CD4-positive, alpha-beta T cell treated with Interleukin-15 for 4 hours (primary cell): Measurements from ENCODE around the gene GID8.
A peak's percentile ranks its signal among the peaks of the same experiment; 100 is the strongest.
"Not testable (repeated sequence)": the region's sequence is repeated elsewhere in the genome, so short reads cannot be mapped to it uniquely, and the experiment has no call there.

ENCODE experiments used
- DNase-seq: peaks from one replicate; pipeline ENCODE4 v3.0.0-alpha.2; 2020; ENCODE audit warnings: low spot score

The GID8 gene

DNA sequence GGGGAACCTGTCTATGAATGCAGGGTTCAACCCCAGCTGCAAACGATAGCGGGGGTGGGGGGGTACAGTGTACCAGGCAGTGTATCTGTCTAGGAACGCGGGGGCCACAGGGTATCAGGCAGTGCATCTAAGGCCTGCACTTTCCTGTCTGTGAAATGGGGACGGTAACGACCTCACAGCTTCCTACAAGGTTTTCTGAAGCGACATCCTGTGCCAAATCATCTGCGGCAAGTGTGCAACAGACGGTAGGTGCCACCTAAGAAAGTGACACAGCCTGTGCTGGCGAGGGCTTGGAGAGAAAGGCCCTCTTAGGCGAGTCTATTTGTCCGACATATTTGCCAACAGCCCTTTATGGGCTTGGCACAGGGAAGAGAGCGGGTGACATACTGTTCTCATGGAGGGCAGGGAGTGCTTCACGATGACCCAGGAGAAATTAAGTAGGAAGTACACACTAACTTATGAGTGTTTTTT, 15.5 kb upstream of the GID8 start:
- peak; percentile 66 for DNase-seq

- DNase-seq, result not testable (repeated sequence)
Measured at GRCh38 chr20:62923059-62923668, 14.8 kb upstream of the GID8 start.

GRCh38 chr20:62923669-62924441, 14.1 kb upstream of the GID8 start:
- DNase-seq, result no peak

- DNase-seq, result peak; percentile 50
Measured at GRCh38 chr20:62924442-62925075, 13.4 kb upstream of the GID8 start.

- no peak for DNase-seq
Measured at GRCh38 chr20:62925076-62925419, 12.9 kb upstream of the GID8 start.

- DNase-seq, result peak; percentile 36
Measured at GRCh38 chr20:62925420-62926228, 12.3 kb upstream of the GID8 start.

- DNase-seq, result peak; percentile 91
Measured at GRCh38 chr20:62926229-62927127, 11.5 kb upstream of the GID8 start, which contains the start of gene DIDO1. Gene DIDO1 (minus strand): TSS chr20:62926505.

DNA sequence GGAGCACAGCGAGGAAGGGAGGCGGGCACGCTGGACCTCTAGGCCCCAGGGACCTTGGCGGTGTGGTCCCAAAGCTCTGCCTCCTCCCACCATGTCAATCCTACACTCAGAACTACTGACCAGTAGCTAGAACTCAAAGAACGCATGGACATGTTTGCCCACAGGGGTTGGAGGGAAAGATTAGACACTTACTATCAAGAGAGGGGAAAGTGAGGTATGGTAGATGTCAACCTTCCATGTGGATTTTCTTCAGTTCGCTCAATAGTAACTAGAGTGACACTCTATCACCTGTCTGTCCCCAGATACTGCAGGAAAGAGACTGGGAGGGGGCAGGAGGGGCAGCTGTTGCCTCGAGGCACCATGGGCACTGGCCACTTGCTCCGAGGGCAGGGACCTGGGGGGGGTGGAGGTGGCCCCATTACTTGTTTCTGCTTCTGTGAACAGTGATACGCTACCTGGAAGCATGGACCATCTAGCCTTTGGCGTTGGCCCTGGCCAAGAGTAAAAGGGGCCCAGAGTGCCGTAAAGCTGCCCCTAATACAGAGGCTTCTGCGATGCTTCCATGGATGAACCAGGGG, 10.7 kb upstream of the GID8 start:
- DNase-seq, result no peak

GRCh38 chr20:62928246-62928939, 9.6 kb upstream of the GID8 start:
- no peak for DNase-seq

- peak; percentile 37 for DNase-seq
Measured at GRCh38 chr20:62929051-62929538, 8.9 kb upstream of the GID8 start.

GRCh38 chr20:62931464-62931863, 6.5 kb upstream of the GID8 start:
- DNase-seq, result no peak

GRCh38 chr20:62933966-62934365, 4.0 kb upstream of the GID8 start:
- no peak for DNase-seq

DNA sequence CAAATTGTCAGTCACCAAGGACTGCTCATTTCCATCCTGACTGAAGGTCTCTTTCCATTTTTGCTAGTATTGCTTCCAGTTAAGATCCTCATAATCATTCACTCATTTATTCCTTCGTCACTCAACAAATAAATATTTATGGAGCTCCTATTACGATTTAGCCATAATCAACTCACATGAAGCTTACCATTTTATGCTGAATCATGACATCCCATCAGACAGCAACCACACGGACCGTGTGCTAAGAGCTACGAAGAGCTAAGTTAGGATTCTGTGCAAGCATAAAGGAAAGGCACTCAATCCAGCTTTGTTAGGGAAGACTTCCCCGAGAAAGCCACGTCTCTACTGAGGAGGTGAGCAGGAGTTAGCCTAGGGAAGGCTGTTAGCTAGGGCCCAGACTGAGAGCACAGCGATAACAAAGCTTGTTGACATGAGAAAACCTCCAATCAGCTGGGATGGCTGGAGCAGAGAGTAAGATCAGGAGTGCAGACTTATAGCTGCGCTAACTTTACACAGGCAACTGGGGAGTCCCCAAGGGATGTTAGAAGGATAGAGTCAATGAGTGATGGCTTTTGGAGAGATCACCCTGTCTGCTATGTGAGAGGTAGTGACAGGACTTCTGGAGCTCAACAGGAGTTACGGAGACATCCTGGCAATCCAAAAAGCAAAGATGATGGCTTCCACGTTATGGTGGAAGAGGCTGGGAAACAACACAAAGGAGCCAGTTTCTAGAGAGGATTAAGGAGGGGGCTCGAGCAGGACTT, 2.6 kb upstream of the GID8 start:
- no peak for DNase-seq

DNA sequence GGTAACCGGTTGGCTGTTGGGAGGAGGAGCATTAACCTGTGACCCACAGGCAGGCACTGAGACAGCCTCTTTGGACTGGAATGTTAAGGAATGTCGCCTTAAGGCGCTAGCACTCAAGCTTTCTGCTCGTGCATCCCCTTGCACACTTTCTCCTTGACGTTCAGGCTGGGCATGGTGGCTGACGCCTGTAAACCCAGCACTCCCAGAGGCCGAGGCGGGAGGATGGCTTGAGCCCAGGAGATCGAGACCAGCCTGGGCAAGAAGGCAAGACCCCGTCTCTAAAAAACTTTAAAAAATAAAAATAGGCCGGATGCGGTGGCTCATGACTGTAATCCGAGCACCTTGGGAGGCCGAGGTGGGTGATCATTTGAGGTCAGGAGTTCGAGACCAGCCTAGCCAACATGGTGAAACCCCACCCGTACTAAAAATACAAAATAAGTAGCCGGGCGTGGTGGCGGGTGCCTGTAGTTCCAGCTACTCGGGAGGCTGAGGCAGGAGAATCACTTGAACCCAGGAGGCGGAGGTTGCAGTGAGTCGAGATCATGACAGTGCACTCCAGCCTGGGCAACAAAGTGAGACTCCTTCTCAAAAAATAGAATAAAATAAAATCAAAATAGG, 1.9 kb upstream of the GID8 start:
- no peak for DNase-seq

- DNase-seq, result peak; percentile 97
Measured at GRCh38 chr20:62937268-62938104, 461 bp upstream of the GID8 start.

DNA sequence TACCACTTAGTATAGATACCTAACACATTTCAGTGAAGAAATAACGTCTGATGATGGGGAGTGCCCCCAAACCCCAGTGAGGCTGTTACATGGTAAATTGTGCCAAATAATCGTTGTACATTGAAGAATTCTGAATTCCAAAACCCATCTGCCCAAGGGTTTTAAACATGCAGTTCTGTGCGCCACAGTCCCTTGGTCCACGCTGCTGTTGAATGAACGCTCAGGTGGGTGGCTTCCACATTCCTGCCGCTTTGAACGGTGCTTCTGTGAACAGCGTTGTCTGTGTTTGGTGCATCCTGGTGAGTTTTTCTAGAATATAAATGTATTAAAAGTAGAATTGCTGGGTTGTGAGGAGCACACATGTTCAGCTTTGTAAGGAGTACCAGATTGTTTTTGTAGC, 2.9 kb downstream of the GID8 start:
- no peak for DNase-seq

DNA sequence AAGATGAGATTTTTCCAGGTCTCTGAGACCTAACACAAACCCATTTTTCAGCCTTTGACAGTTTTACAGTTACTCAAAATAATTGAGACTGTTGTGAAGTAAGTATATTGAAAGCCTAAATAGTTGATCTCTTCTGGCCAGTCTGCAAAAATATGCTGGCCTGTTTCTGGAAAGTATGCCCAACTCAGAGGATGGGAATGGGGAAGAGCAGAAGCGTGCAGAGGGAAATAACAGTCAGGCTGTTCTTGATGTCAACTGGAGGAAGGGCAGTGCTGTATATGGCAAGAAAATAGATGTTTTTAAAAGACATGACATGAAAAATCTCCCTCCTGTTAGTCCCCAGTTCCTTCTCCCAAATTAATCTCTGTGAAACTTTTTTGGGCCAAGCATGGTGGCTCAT, 3.8 kb downstream of the GID8 start:
- no peak for DNase-seq

DNA sequence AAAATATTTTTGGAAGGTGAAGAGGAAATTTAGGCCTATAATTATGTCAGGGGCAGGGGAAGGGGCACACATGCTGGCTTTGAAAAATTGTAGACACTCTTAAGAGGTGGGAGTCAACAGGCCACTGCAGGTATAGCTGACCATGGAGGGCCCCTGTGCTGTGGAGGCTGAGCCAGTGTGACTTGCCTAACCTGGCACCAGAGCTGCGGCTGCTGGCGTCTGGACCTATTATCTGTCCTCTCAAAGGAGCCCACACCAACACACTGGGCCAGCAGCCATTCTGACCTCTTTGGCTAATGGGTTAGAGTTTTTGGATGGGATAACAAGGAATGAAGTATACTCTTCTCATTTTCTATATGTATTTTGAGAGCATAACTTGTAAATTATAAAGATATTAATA, 4.5 kb downstream of the GID8 start:
- no peak for DNase-seq
